A549 (cell line): ENCODE data around the gene SPRED3. TPM values are rescaled to one million over a fixed set of nuclear protein-coding genes. Genes with fewer than 3 reads are reported as not detected.

Experiments used
- ATAC-seq, 2 experiments: fragments of 200-7000 bp in 1 of 2; fragments of >200 bp in 1 of 2; cut with Nextera tagmentation in 1 of 2; cut with Tn5 transposase in 1 of 2; 3 replicates each; pipeline versions ENCODE4 v1.8.0 to v1.9.1; 2018 to 2020; ENCODE audit warnings: mild to moderate bottlenecking in 1 of 2, moderate library complexity in 1 of 2
- CTCF ChIA-PET: fragments of 300-600 bp; sonication (Branson Sonifier 250); formaldehyde crosslinking; extraction: SDS; loops from one replicate; lab custom pipeline; 2021; ENCODE audit warnings: antibody characterized with exemption, inconsistent platforms; lab: Yijun Ruan, JAX
- POLR2A ChIA-PET: fragments of 350-600 bp; formaldehyde crosslinking; extraction: SDS; loops from one replicate; lab custom pipeline; 2021; ENCODE audit warnings: antibody characterized with exemption, inconsistent platforms; lab: Yijun Ruan, JAX
- DNase-seq, 2 experiments: peaks; one replicate each; pipeline versions ENCODE4 v3.0.0 to v3.0.0-alpha.2; 2011 to 2016; ENCODE audit warnings: low read depth in 1 of 2, low spot score in 1 of 2
- FAIRE-seq: peaks from 2 replicates; lab custom pipeline; 2011; peaks lifted over from hg19 to GRCh38; lab: Jason Lieb, UNC
- H3K27ac ChIP-seq, 2 experiments: fragments of >200 bp; sonication (Bioruptor Twin); formaldehyde crosslinking; 3 replicates each; pipeline ENCODE4 v1.5.1; 2016 to 2017
- H3K4me1 ChIP-seq: fragments of >200 bp; sonication (Bioruptor Twin); formaldehyde crosslinking; 3 replicates; pipeline ENCODE4 v1.6.1; 2016
- H3K4me2 ChIP-seq: fragments of >200 bp; sonication (Bioruptor Twin); formaldehyde crosslinking; 3 replicates; pipeline ENCODE4 v1.6.1; 2016
- H3K4me3 ChIP-seq: fragments of >200 bp; sonication (Bioruptor Twin); formaldehyde crosslinking; 3 replicates; pipeline ENCODE4 v1.5.1; 2016
- H3K9me3 ChIP-seq: fragments of >200 bp; sonication (Bioruptor Twin); formaldehyde crosslinking; 3 replicates; pipeline ENCODE4 v1.6.1; 2016
- CBX2 ChIP-seq: fragments of 200-600 bp; sonication (generic); IDR thresholded peaks from 2 replicates; pipeline ENCODE4 v1.6.1; 2016; ENCODE audit warnings: low read depth, mild to moderate bottlenecking, borderline replicate concordance
- CEBPB ChIP-seq, 2 experiments: fragments of >200 bp in 1 of 2; sonication (Bioruptor Twin) in 1 of 2; formaldehyde crosslinking in 1 of 2; IDR thresholded peaks; 2 replicates each; pipeline ENCODE4 v1.6.1; 2012 to 2016
- CHD4 ChIP-seq: fragments of 200-600 bp; sonication (generic); IDR thresholded peaks from 2 replicates; pipeline ENCODE4 v1.6.1; 2016; ENCODE audit warnings: antibody characterized with exemption, mild to moderate bottlenecking, borderline replicate concordance
- ESRRA ChIP-seq: fragments of 150-350 bp; IDR thresholded peaks from 2 replicates; pipeline ENCODE4 v1.6.1; 2014; ENCODE audit warnings: mild to moderate bottlenecking, low read length, borderline replicate concordance
- FOSL2 ChIP-seq, 2 experiments: fragments of 450-650 bp in 1 of 2; fragments of >200 bp in 1 of 2; sonication (Bioruptor Twin) in 1 of 2; formaldehyde crosslinking; IDR thresholded peaks; 2 replicates each; pipeline versions ENCODE4 v1.5.0 to v1.6.1; 2016 to 2020; ENCODE audit warnings: mild to moderate bottlenecking in 1 of 2, moderate library complexity in 1 of 2
- HES2 ChIP-seq: fragments of >200 bp; sonication (Bioruptor Twin); formaldehyde crosslinking; IDR thresholded peaks from 2 replicates; pipeline ENCODE4 v1.6.1; 2016
- HOXB13 ChIP-seq: fragments of 250-450 bp; sonication (Bioruptor Pico); IDR thresholded peaks from 2 replicates; pipeline ENCODE4 v1.5.0; 2020; ENCODE audit warnings: low read depth, mild to moderate bottlenecking, moderate library complexity
- HOXB5 ChIP-seq: fragments of 250-450 bp; sonication (Bioruptor Pico); IDR thresholded peaks from 2 replicates; pipeline ENCODE4 v1.5.0; 2020; ENCODE audit warnings: mild to moderate bottlenecking, moderate library complexity
- JUNB ChIP-seq: fragments of >200 bp; sonication (Bioruptor Twin); formaldehyde crosslinking; IDR thresholded peaks from 2 replicates; pipeline ENCODE4 v1.6.1; 2016
- KDM1A ChIP-seq: fragments of 200-600 bp; sonication (generic); IDR thresholded peaks from 2 replicates; pipeline ENCODE4 v1.6.1; 2016; ENCODE audit warnings: low read depth, mild to moderate bottlenecking
- MAFK ChIP-seq: fragments of 450-650 bp; IDR thresholded peaks from 2 replicates; pipeline ENCODE4 v1.6.1; 2014; ENCODE audit not compliant: partially characterized antibody
- MAX ChIP-seq: IDR thresholded peaks from 2 replicates; pipeline ENCODE4 v1.6.1; 2012
- PHF8 ChIP-seq: fragments of 200-600 bp; sonication (generic); IDR thresholded peaks from 2 replicates; pipeline ENCODE4 v1.6.1; 2016; ENCODE audit warnings: low read depth, mild to moderate bottlenecking, antibody characterized with exemption, moderate library complexity, borderline replicate concordance
- POLR2A ChIP-seq: IDR thresholded peaks from 2 replicates; pipeline ENCODE4 v1.6.1; 2012; ENCODE audit warnings: mild to moderate bottlenecking, low read length
- RARB ChIP-seq: fragments of 250-450 bp; sonication (Bioruptor Pico); IDR thresholded peaks from 2 replicates; pipeline ENCODE4 v1.8.0; 2021; ENCODE audit warnings: mild to moderate bottlenecking, moderate library complexity
- RCOR1 ChIP-seq: fragments of 150-350 bp; IDR thresholded peaks from 2 replicates; pipeline ENCODE4 v1.6.1; 2014; ENCODE audit warnings: antibody characterized with exemption, low read length, low read depth
- RFX5 ChIP-seq: fragments of 450-650 bp; IDR thresholded peaks from 2 replicates; pipeline ENCODE4 v1.7.1; 2014; ENCODE audit warnings: antibody characterized with exemption, mild to moderate bottlenecking, moderate library complexity
- SMC3 ChIP-seq: fragments of >200 bp; sonication (Bioruptor Twin); formaldehyde crosslinking; IDR thresholded peaks from 3 replicates; pipeline ENCODE4 v1.6.1; 2018; ENCODE audit warnings: inconsistent platforms
- USF2 ChIP-seq: fragments of 450-650 bp; IDR thresholded peaks from 2 replicates; pipeline ENCODE4 v1.6.1; 2014; ENCODE audit warnings: antibody characterized with exemption
- ZC3H11A ChIP-seq: fragments of 450-650 bp; IDR thresholded peaks from 2 replicates; pipeline ENCODE4 v1.6.1; 2014; ENCODE audit warnings: antibody characterized with exemption, mild to moderate bottlenecking
- ZFP36 ChIP-seq: fragments of 450-650 bp; IDR thresholded peaks from 2 replicates; pipeline ENCODE4 v1.6.1; 2014; ENCODE audit warnings: borderline replicate concordance; ENCODE audit not compliant: partially characterized antibody
- ZNF302 ChIP-seq: fragments of 250-450 bp; sonication (Bioruptor Pico); IDR thresholded peaks from 2 replicates; pipeline ENCODE4 v1.9.0; 2021; ENCODE audit warnings: inconsistent platforms, mild to moderate bottlenecking, moderate library complexity
- ZSCAN20 ChIP-seq: fragments of 250-450 bp; sonication (Bioruptor Pico); IDR thresholded peaks from 2 replicates; pipeline ENCODE4 v1.8.0; 2022; ENCODE audit warnings: mild to moderate bottlenecking, moderate library complexity
- WGBS: methylation state at CpG from one replicate; pipeline ENCODE4 v1.1.6; 2017; ENCODE audit errors: missing lambda C conversion rate; 5-methylcytosine and 5-hydroxymethylcytosine counted together
- polyA plus RNA-seq, 4 experiments: library from polyadenylated mRNA; depleted of rRNA in 3 of 4; stranded (reverse); fragments of >200 nt; fragmentation: RNase III in 1 of 4; extraction: RNeasy Plus Mini Kit Qiagen cat#74134 plus additional on column Dnase treatment in 1 of 4; gene quantifications; 2 replicates in 3 of 4; 3 replicates in 1 of 4; pipeline ENCODE4 v1.2.3, GENCODE V29; 2011 to 2017
- TF ChIP-seq, protein P1 (sequence below): fragments of >200 bp; sonication (Bioruptor Twin); formaldehyde crosslinking; IDR thresholded peaks from 3 replicates; pipeline ENCODE4 v1.5.1; 2016
- TF ChIP-seq, protein P2 (sequence below): fragments of >200 bp; sonication (Bioruptor Twin); formaldehyde crosslinking; IDR thresholded peaks from 3 replicates; pipeline ENCODE4 v1.6.1; 2016

SPRED3 gene
- polyA plus RNA-seq, 2 of the 4 experiments (the other 2 are of a cell fraction): 2.8 to 3.0 TPM

- CTCF ChIA-PET: interaction anchor here (0.9 kb wide), 1 partner anchor 30 kb away, joined by 4 read pairs; the partner anchor contains the start of gene FAM98C
- WGBS: 29% methylated on average over 20 of the region's 20 CpGs
- FAIRE-seq (no peak), ATAC-seq (peak; percentile 77 to 91), DNase-seq (peak in 1 of 2 experiments; percentile 95)
- H3K4me3 ChIP-seq: peak within 1 kb of the TSS; percentile 12; the same call in 1 of the 3 replicates
- no peaks in the 10 kb centered on the region for H3K9me3 ChIP-seq
- TF ChIP-seq ESRRA: no peak
- TF ChIP-seq RCOR1: 0 out of 2 replicates have a peak, but pooled peaks have one; percentile 40
- 0 out of 2 replicates have a peak, but pooled peaks have one; percentile 8 for TF ChIP-seq MAX
- peak within 1 kb of the TSS; percentile 61 for H3K4me2 ChIP-seq
- POLR2A ChIA-PET: no interaction called here
- H3K4me1 ChIP-seq: peaks cover 6% of the 10 kb centered on the region; the same call in 2 of the 3 replicates
- H3K27ac ChIP-seq: no peak within 1 kb of the TSS
Measured at GRCh38 chr19:38433268-38433733, 44.8 kb downstream of the SPRED3 start, which contains the start of gene RYR1. RYR1 (plus strand) TSS chr19:38433691; CDS start chr19:38433830, 139 bp downstream.

DNA sequence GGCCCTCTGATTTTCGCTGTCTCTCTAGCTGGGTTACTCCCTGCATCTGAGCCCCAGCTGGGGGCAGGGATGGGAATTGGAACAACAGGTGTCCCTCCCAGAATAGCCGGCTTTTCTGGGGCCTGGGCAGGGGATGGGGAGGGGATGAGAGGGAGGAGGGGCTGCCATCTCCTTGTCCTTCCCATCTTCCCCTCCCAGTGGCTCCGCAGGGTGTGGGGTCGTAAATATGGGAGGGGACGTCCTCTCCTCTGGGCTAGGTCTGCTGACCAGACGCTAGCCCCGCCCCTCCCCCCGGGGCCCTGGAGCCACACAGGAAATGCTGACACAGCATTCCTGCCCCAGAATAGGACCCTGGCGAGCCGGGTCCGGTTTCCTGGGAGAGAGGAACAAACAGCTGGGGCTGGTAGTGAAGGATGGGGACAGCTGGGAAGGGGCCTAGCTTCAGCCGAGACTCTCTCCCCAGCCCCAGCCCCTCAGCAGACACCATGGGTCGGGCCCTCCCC is 46.1 kb downstream of the SPRED3 start:
- TF ChIP-seq HOXB5 (no peak), CEBPB (IDR thresholded peaks at IDR 0.05) (no peak), MAFK (peak; percentile 99)
- 52% methylated on average over 13 of the region's 13 CpGs for WGBS
- Histone ChIP-seq H3K4me1 (peaks cover 6% of the 10 kb centered on the region; the same call in 2 of the 3 replicates), H3K27ac (no peak overlapping the region), H3K4me2 (no peak overlapping the region), H3K9me3 (no peaks in the 10 kb centered on the region), H3K4me3 (no peak overlapping the region)
- no peak for FAIRE-seq
- CTCF ChIA-PET: interaction anchor here (0.6 to 8.2 kb wide), 6 partner anchors 9 to 543 kb away, joined by 3 to 65 read pairs (median 3); partner anchors contain the start of genes FAM98C, MRPS12, RASGRP4 and SARS2
- POLR2A ChIA-PET: no interaction called here
- DNase-seq: no peak
- 0 out of 6 replicates have a peak, but pooled peaks of 1 of the 2 experiments have one; percentile 11 for ATAC-seq

GRCh38 chr19:38437295-38437694 is 48.8 kb downstream of the SPRED3 start:
- TF ChIP-seq RFX5: no peak
- TF ChIP-seq KDM1A: peak; percentile 74
- H3K4me3 ChIP-seq: no peak overlapping the region
- H3K4me2 ChIP-seq: no peak overlapping the region
- ATAC-seq (no peak), FAIRE-seq (no peak), DNase-seq (no peak)
- ChIA-PET POLR2A (no interaction called here), CTCF (interaction anchor here (0.6 to 8.2 kb wide), 7 partner anchors 10 to 63 kb away, joined by 3 to 65 read pairs (median 3); partner anchors contain the start of gene FAM98C)
- WGBS: 69% methylated on average over 6 of the region's 6 CpGs
- no peak overlapping the region for H3K27ac ChIP-seq
- no peaks in the 10 kb centered on the region for H3K9me3 ChIP-seq
- peaks cover 6% of the 10 kb centered on the region; the same call in 2 of the 3 replicates for H3K4me1 ChIP-seq

DNA sequence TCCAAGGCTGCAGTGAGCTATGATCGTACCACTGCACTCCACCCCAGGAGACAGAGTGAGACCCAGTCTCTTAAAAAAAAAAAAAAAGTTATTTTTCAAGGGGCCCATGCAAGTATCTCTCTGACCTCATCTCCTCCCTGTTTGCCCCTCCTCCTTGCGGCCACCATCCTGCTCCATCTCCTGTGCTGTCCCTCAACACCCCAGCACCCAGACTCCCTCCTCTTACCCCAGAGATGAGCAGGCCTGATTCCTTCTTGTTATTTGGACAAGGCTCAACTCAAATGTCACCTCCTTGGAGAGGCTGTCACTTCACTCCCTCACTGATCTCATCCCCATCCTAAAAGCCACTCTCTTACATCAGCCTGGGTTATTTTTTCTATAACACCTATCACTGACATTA is 49.4 kb downstream of the SPRED3 start:
- no peak overlapping the region for H3K27ac ChIP-seq
- DNase-seq (no peak), ATAC-seq (no peak), FAIRE-seq (no peak)
- WGBS: 73% methylated on average over 2 of the region's 2 CpGs
- H3K9me3 ChIP-seq: no peaks in the 10 kb centered on the region
- ChIA-PET CTCF (interaction anchor here (0.7 to 8.2 kb wide), 5 partner anchors 19 to 64 kb away, joined by 3 to 65 read pairs (median 3); partner anchors contain the start of gene FAM98C), POLR2A (no interaction called here)
- H3K4me2 ChIP-seq: no peak overlapping the region
- no peak overlapping the region for H3K4me3 ChIP-seq
- peaks cover 6% of the 10 kb centered on the region; the same call in 2 of the 3 replicates for H3K4me1 ChIP-seq
- TF ChIP-seq ZC3H11A (no peak), FOSL2 (IDR thresholded peaks at IDR 0.05) (no peak), FOSL2 (CRISPR knock-in tag; IDR thresholded peaks at IDR 0.05) (no peak), HOXB13 (no peak), ZSCAN20 (CRISPR knock-in tag) (no peak), CBX2 (no peak), HES2 (no peak), CHD4 (no peak), JUNB (no peak), ZNF302 (CRISPR knock-in tag) (no peak), SMC3 (no peak), PHF8 (no peak), ZFP36 (no peak), RFX5 (no peak), USF2 (no peak), POLR2A (no peak), RARB (CRISPR knock-in tag) (no peak)
- TF ChIP-seq, protein P1, sequence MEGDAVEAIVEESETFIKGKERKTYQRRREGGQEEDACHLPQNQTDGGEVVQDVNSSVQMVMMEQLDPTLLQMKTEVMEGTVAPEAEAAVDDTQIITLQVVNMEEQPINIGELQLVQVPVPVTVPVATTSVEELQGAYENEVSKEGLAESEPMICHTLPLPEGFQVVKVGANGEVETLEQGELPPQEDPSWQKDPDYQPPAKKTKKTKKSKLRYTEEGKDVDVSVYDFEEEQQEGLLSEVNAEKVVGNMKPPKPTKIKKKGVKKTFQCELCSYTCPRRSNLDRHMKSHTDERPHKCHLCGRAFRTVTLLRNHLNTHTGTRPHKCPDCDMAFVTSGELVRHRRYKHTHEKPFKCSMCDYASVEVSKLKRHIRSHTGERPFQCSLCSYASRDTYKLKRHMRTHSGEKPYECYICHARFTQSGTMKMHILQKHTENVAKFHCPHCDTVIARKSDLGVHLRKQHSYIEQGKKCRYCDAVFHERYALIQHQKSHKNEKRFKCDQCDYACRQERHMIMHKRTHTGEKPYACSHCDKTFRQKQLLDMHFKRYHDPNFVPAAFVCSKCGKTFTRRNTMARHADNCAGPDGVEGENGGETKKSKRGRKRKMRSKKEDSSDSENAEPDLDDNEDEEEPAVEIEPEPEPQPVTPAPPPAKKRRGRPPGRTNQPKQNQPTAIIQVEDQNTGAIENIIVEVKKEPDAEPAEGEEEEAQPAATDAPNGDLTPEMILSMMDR: no peak
- TF ChIP-seq, protein P2, sequence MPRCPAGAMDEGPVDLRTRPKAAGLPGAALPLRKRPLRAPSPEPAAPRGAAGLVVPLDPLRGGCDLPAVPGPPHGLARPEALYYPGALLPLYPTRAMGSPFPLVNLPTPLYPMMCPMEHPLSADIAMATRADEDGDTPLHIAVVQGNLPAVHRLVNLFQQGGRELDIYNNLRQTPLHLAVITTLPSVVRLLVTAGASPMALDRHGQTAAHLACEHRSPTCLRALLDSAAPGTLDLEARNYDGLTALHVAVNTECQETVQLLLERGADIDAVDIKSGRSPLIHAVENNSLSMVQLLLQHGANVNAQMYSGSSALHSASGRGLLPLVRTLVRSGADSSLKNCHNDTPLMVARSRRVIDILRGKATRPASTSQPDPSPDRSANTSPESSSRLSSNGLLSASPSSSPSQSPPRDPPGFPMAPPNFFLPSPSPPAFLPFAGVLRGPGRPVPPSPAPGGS: no peak
